Activated CD8-positive, alpha-beta T cell treated with anti-CD3 and anti-CD28 coated beads for 36 hours (primary cell): ENCODE measurements around the gene SAT2. TPM values are rescaled to one million over a fixed set of nuclear protein-coding genes. Genes with fewer than 3 reads are reported as not detected.

ENCODE experiments used
- ATAC-seq: fragments of 200-7000 bp; cut with Tn5 transposase; one replicate; pipeline ENCODE4 v1.10.0; 2021; ENCODE audit warnings: mild to moderate bottlenecking, moderate library complexity
- CTCF ChIA-PET: fragments of 350-600 bp; sonication (Branson Sonifier 250); formaldehyde crosslinking; loops from one replicate; lab custom pipeline; 2021; ENCODE audit warnings: antibody characterized with exemption; lab: Charles Lee
- POLR2A ChIA-PET: fragments of 350-600 bp; sonication (Branson Sonifier 250); formaldehyde crosslinking; loops from one replicate; lab custom pipeline; 2021; ENCODE audit warnings: antibody characterized with exemption; lab: Charles Lee
- DNase-seq: peaks from one replicate; pipeline ENCODE4 v3.0.0-alpha.2; 2020
- H3K27ac Mint-ChIP-seq: one replicate; pipeline ENCODE4 v1.8.0; 2021; ENCODE audit warnings: mild to moderate bottlenecking, mixed read lengths
- H3K27me3 Mint-ChIP-seq: one replicate; pipeline ENCODE4 v1.8.0; 2021; ENCODE audit warnings: mixed read lengths
- H3K36me3 Mint-ChIP-seq: one replicate; pipeline ENCODE4 v1.8.0; 2021; ENCODE audit warnings: low read depth, mixed read lengths
- H3K4me1 Mint-ChIP-seq: one replicate; pipeline ENCODE4 v1.8.0; 2021; ENCODE audit warnings: low read depth, mixed read lengths
- H3K4me3 Mint-ChIP-seq: one replicate; pipeline ENCODE4 v1.8.0; 2021; ENCODE audit warnings: mild to moderate bottlenecking, moderate library complexity, mixed read lengths
- H3K9me3 Mint-ChIP-seq: one replicate; pipeline ENCODE4 v1.8.0; 2021; ENCODE audit warnings: mixed read lengths
- intact Hi-C: fragments of 100-400 bp; cut with micrococcal nuclease; formaldehyde crosslinking; loops from one replicate; pipeline ENCODE4 v1.10.0; 2022
- total RNA-seq, 2 experiments: library from RNA; stranded (reverse); gene quantifications; one replicate each; pipeline ENCODE4 v1.2.3, GENCODE V29; 2021
- TF ChIP-seq, protein P1 (sequence below): fragments of 200-600 bp; IDR thresholded peaks from one replicate; pipeline ENCODE4 v1.8.0; 2022; ENCODE audit warnings: antibody characterized with exemption, mild to moderate bottlenecking

SAT2 gene
- total RNA-seq, 2 experiments from 2014 or later: 15.6 to 22.2 TPM

DNA sequence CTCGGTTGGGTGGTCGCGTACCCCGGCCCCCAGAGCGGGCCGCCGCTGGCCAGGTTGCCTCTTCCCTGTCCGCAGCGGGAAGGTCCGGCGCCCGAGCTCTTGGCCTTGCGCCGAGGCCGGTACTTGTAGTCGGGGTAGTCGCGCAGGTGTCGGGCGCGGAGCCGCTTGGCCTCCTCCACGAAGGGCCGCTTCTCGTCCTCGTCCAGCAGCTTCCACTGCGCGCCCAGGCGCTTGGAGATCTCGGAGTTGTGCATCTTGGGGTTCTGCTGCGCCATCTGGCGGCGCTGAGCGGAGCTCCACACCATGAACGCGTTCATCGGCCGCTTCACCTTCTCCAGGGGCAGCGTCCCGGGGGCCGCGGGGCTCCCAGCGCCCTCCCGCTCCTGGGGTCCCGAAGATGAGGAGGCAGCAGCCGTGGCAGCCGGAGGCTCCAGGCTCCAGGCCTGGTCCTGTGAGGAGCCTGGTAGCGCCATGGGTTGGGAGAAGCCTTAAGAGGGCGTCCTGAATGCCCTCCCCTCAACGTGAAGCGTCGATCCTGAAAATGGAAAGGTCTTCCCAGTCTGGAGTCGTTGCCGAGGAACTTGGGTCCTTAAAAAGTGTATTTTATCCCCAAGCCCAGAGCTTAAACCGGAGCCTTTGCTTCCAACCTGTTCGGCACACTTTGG is 38.3 kb downstream of the SAT2 start:
- TF ChIP-seq, protein P1, sequence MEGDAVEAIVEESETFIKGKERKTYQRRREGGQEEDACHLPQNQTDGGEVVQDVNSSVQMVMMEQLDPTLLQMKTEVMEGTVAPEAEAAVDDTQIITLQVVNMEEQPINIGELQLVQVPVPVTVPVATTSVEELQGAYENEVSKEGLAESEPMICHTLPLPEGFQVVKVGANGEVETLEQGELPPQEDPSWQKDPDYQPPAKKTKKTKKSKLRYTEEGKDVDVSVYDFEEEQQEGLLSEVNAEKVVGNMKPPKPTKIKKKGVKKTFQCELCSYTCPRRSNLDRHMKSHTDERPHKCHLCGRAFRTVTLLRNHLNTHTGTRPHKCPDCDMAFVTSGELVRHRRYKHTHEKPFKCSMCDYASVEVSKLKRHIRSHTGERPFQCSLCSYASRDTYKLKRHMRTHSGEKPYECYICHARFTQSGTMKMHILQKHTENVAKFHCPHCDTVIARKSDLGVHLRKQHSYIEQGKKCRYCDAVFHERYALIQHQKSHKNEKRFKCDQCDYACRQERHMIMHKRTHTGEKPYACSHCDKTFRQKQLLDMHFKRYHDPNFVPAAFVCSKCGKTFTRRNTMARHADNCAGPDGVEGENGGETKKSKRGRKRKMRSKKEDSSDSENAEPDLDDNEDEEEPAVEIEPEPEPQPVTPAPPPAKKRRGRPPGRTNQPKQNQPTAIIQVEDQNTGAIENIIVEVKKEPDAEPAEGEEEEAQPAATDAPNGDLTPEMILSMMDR: peak; percentile 82
- Mint-ChIP-seq H3K4me1 (peaks cover 15% of the 10 kb centered on the region), H3K27me3 (no peaks in the 10 kb centered on the region), H3K36me3 (peaks cover 56% of the 10 kb centered on the region), H3K9me3 (no peaks in the 10 kb centered on the region), H3K4me3 (no peak overlapping the region), H3K27ac (no peak overlapping the region)
- ChIA-PET CTCF (interaction anchor here (0.8 to 3.3 kb wide), 29 partner anchors 8 to 324 kb away, joined by 3 to 20 read pairs (median 4); partner anchors contain the start of genes ACAP1, CD68, FXR2 and TMEM95), POLR2A (interaction anchor here (0.5 to 12.5 kb wide), 10 partner anchors 12 to 153 kb away, joined by 3 to 195 read pairs (median 4); partner anchors contain the start of genes CD68, CHRNB1, SENP3 and TNFSF13)
- intact Hi-C loops: no loop called here
- ATAC-seq (peak; percentile 81), DNase-seq (peak; percentile 79)

DNA sequence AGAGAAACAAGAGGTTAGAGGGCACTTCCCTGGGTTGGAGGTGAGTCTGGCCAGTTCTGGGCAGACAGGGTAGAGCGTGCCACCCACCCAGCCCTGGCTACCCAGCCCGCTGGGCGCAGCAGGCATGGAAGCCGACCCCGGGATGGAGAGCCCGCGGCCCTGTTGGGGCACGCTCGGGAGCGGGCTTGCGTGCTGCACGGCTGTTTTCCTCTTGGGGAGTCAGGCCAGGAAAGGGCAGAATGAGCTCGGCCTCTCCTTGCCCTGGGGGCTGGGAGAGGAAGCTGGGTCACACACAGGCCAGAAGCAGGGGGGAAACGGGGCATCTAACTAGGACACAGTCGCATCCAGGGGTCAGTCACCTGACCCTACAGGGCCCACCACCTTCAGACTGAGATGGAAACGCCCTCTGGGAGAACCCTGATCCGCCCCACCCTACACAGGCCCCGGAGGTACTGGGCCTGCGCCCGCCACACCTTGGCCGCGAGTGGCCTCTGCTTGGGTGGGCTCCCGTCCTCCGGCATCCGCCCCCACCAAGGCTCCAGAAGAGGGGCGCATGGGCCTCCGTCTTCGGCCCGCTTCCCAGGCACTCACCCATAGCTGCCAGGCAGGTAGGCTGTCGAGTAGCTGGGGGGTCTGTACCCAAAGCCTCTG is 38.9 kb downstream of the SAT2 start:
- H3K9me3 Mint-ChIP-seq: no peaks in the 10 kb centered on the region
- intact Hi-C loops: no loop called here
- H3K4me3 Mint-ChIP-seq: no peak overlapping the region
- POLR2A ChIA-PET: interaction anchor here (0.5 to 12.5 kb wide), 7 partner anchors 14 to 153 kb away, joined by 3 to 195 read pairs (median 4); partner anchors contain the start of genes CD68, CHRNB1, SENP3 and TMEM102
- H3K27me3 Mint-ChIP-seq: no peaks in the 10 kb centered on the region
- CTCF ChIA-PET: interaction anchor here (0.8 to 3.3 kb wide), 27 partner anchors 8 to 323 kb away, joined by 3 to 20 read pairs (median 5); partner anchors contain the start of genes CD68, FXR2 and TMEM95
- H3K27ac Mint-ChIP-seq: no peak overlapping the region
- TF ChIP-seq, protein P1: no peak
- H3K4me1 Mint-ChIP-seq: peaks cover 15% of the 10 kb centered on the region
- H3K36me3 Mint-ChIP-seq: peaks cover 51% of the 10 kb centered on the region
- ATAC-seq (no peak), DNase-seq (no peak)

DNA sequence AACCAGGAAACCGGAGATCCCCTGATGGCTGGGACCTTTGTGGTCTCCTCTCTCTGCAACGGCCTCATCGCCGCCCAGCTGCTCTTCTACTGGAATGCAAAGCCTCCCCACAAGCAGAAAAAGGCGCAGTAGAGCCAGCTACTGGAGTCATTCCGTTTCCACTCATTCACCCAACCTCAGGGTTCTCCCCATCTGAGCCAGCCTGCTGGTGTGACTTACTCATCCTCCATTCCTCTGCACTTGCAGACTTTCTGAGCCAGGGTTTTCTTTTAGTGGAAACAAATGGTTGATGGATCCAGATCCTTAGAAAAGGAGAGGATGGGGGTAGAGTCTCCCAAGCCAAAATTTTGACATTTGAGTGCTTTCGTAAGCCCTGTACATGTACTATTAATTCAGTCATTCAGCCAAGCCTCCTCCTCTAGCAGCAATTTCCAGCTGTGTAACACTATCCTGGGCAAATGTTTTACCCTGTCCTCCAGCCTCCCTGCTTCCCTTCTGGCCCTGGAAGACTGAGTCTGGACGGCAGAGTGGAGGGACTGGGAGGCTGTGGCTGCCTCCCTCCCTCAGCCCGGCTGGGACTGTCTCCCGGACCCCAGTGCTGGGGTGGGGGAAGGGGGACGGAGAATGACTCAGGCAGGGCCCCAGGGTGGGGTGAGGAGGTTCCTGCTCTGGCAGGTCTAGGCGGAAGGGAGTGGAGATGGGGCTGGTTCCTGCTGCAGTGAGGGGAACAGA is 40.0 kb downstream of the SAT2 start:
- TF ChIP-seq, protein P1: no peak
- ChIA-PET POLR2A (interaction anchor here (1.0 to 12.5 kb wide), 4 partner anchors 13 to 272 kb away, joined by 3 to 195 read pairs (median 5); partner anchors contain the start of genes CD68 and GPS2), CTCF (interaction anchor here (0.9 to 3.3 kb wide), 4 partner anchors 21 to 232 kb away, joined by 3 to 20 read pairs (median 8); no protein-coding TSS in a partner anchor)
- no peak for ATAC-seq
- Mint-ChIP-seq H3K9me3 (no peaks in the 10 kb centered on the region), H3K4me3 (no peak overlapping the region), H3K27me3 (no peaks in the 10 kb centered on the region), H3K36me3 (peaks cover 46% of the 10 kb centered on the region), H3K27ac (peak overlapping the region; percentile 45), H3K4me1 (peaks cover 19% of the 10 kb centered on the region)
- intact Hi-C loops: no loop called here
- no peak for DNase-seq

DNA sequence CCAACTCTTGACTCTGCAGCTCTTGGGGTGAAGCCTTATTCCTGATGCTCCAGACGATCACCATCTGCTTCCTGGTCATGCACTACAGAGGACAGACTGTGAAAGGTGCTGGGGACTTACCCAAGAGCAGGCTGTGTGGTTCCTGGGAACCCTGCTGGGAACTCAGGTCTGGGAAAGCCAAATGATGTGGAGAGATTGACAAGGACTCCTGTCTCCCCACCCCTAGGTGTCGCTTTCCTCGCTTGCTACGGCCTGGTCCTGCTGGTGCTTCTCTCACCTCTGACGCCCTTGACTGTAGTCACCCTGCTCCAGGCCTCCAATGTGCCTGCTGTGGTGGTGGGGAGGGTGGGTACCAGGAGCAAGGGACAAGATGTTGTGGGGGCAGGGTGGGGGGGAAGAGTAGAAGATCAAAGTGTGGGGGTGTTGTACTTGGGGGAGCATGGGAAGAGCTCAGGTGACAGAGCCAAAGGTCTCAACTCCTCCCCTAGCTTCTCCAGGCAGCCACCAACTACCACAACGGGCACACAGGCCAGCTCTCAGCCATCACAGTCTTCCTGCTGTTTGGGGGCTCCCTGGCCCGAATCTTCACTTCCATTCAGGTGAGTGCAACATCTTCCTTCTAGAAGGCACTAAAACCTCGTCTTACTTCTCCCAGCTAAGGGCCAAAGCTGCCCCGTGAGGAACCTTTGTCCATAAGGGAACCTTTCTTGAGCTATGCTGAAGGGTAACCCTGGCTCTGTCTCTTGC is 40.8 kb downstream of the SAT2 start:
- ChIA-PET CTCF (interaction anchor here (0.8 to 3.3 kb wide), 4 partner anchors 14 to 231 kb away, joined by 3 to 20 read pairs (median 3); no protein-coding TSS in a partner anchor), POLR2A (interaction anchor here (1.0 to 12.5 kb wide), 6 partner anchors 12 to 271 kb away, joined by 3 to 195 read pairs (median 4); partner anchors contain the start of genes CD68, GPS2 and SENP3)
- Mint-ChIP-seq H3K4me3 (no peak overlapping the region), H3K27me3 (no peaks in the 10 kb centered on the region), H3K9me3 (no peaks in the 10 kb centered on the region), H3K36me3 (peaks cover 48% of the 10 kb centered on the region), H3K27ac (peak overlapping the region; percentile 45), H3K4me1 (peaks cover 26% of the 10 kb centered on the region)
- ATAC-seq (no peak), DNase-seq (no peak)
- TF ChIP-seq, protein P1: no peak
- intact Hi-C loops: no loop called here
